Small intestine (tissue), 7 donors: Measurements from ENCODE around the gene C22orf39. TPM values are rescaled to one million over a fixed set of nuclear protein-coding genes. Genes with fewer than 3 reads are reported as not detected.

ENCODE experiments used
- DNase-seq, 2 donors: peaks; one replicate each; pipeline versions ENCODE4 v3.0.0 to v3.0.0-alpha.2; 2013
- FAIRE-seq: peaks from 2 replicates; lab custom pipeline; 2012; peaks lifted over from hg19 to GRCh38; lab: Jason Lieb, UNC
- H3K27ac ChIP-seq, 3 donors: one replicate each; pipeline ENCODE4 v1.5.1; 2013; ENCODE audit warnings: low read length in 2 of 3, mild to moderate bottlenecking in 2 of 3, control low read depth in 1 of 3, inconsistent platforms in 1 of 3, low read depth in 1 of 3, moderate library complexity in 1 of 3
- H3K27me3 ChIP-seq, 3 donors: one replicate each; pipeline ENCODE4 v1.6.1; 2013; ENCODE audit warnings: low read length in 3 of 3, inconsistent platforms in 1 of 3; ENCODE audit not compliant: control insufficient read depth in 3 of 3, insufficient read depth in 3 of 3
- H3K36me3 ChIP-seq, 3 donors: one replicate each; pipeline ENCODE4 v1.6.1; 2013; ENCODE audit warnings: low read length in 3 of 3, inconsistent platforms in 1 of 3, low read depth in 1 of 3, mild to moderate bottlenecking in 1 of 3, moderate library complexity in 1 of 3; ENCODE audit not compliant: control insufficient read depth in 3 of 3, insufficient read depth in 2 of 3
- H3K4me1 ChIP-seq, 3 donors: one replicate each; pipeline ENCODE4 v1.6.1; 2013; ENCODE audit warnings: low read length in 2 of 3, inconsistent platforms in 1 of 3, low read depth in 1 of 3, mild to moderate bottlenecking in 1 of 3, moderate library complexity in 1 of 3; ENCODE audit not compliant: control insufficient read depth in 3 of 3, insufficient read depth in 2 of 3
- H3K4me3 ChIP-seq, 3 donors: one replicate each; pipeline ENCODE4 v1.5.1; 2013; ENCODE audit warnings: low read length in 3 of 3, control low read depth in 1 of 3, inconsistent platforms in 1 of 3, low read depth in 1 of 3, mild to moderate bottlenecking in 1 of 3, moderate library complexity in 1 of 3
- H3K9me3 ChIP-seq, 2 donors: one replicate each; pipeline ENCODE4 v1.6.1; 2013; ENCODE audit warnings: low read depth in 1 of 2, low read length in 1 of 2; ENCODE audit not compliant: control insufficient read depth in 2 of 2, insufficient read depth in 1 of 2
- WGBS, 3 donors: extraction: QIAGEN DNeasy Blood & Tissue Kit; methylation state at CpG; one replicate each; pipeline ENCODE4 v1.1.7; 2013; 5-methylcytosine and 5-hydroxymethylcytosine counted together
- polyA plus RNA-seq, 4 donors: library from polyadenylated mRNA; stranded (reverse) in 3 of 4; unstranded in 1 of 4; fragments of 200-250 nt in 3 of 4; fragments of 120-200 nt in 1 of 4; gene quantifications; one replicate each; pipeline versions ENCODE4 v1.2.1 to v1.2.3, GENCODE V29; 2013
- donor health status: healthy with polysubstance abuse.
- donor health status: control.
- donor health status: control.
- donor health status: Bipolar disorder and iron deficiency.
- donor health status: healthy.

C22orf39 gene
- polyA plus RNA-seq, 4 donors = 28.6 to 32.2 (median 29.4) TPM

GRCh38 chr22:19472233-19472632 is 24.7 kb upstream of the C22orf39 start:
- no peak for FAIRE-seq

GRCh38 chr22:19471572-19471971 is 24.1 kb upstream of the C22orf39 start:
- FAIRE-seq (no peak), DNase-seq (no peak)
- WGBS, 3 donors = 90 to 96% (median 91%) methylated on average over 11 of the region's 11 CpGs
- Histone ChIP-seq H3K4me3 (no peak overlapping the region), H3K36me3 (peaks cover 23 to 83% (median 35%) of the 10 kb centered on the region in 3 donors), H3K27ac (no peak overlapping the region), H3K27me3 (no peaks in the 10 kb centered on the region), H3K9me3 (no peaks in the 10 kb centered on the region), H3K4me1 (no peaks in the 10 kb centered on the region)

More at GRCh38 chr22:19472233-19472632, 24.7 kb upstream of the C22orf39 start:
- H3K9me3 ChIP-seq = no peaks in the 10 kb centered on the region
- no peaks in the 10 kb centered on the region for H3K4me1 ChIP-seq
- WGBS, 3 donors = 93 to 95% (median 94%) methylated on average over 8 of the region's 8 CpGs
- H3K27me3 ChIP-seq = no peaks in the 10 kb centered on the region
- DNase-seq = no peak
- no peak overlapping the region for H3K4me3 ChIP-seq
- no peak overlapping the region for H3K27ac ChIP-seq
- peaks cover 23 to 77% (median 30%) of the 10 kb centered on the region in 3 donors for H3K36me3 ChIP-seq

- H3K27ac ChIP-seq = no peak overlapping the region
- no peak overlapping the region for H3K4me3 ChIP-seq
- peaks cover 28 to 89% (median 41%) of the 10 kb centered on the region in 3 donors for H3K36me3 ChIP-seq
- no peaks in the 10 kb centered on the region for H3K9me3 ChIP-seq
- DNase-seq (no peak), FAIRE-seq (no peak)
- H3K4me1 ChIP-seq = no peaks in the 10 kb centered on the region
- 92 to 98% (median 95%) methylated on average over 2 of the region's 2 CpGs for WGBS, 3 donors
- H3K27me3 ChIP-seq = no peaks in the 10 kb centered on the region
These were observed 22.5 kb upstream of the C22orf39 start for GRCh38 chr22:19470010-19470409.

GRCh38 chr22:19469421-19469820 is 21.9 kb upstream of the C22orf39 start:
- DNase-seq = no peak
- Histone ChIP-seq H3K27ac (no peak overlapping the region), H3K4me3 (no peak overlapping the region), H3K4me1 (no peaks in the 10 kb centered on the region), H3K36me3 (peaks cover 23 to 88% (median 46%) of the 10 kb centered on the region in 3 donors), H3K27me3 (no peaks in the 10 kb centered on the region), H3K9me3 (no peaks in the 10 kb centered on the region)
- WGBS, 3 donors = 94 to 97% (median 96%) methylated on average over 7 of the region's 7 CpGs
- FAIRE-seq = no peak

GRCh38 chr22:19467912-19468311 is 20.4 kb upstream of the C22orf39 start:
- WGBS, 3 donors = 93 to 100% (median 98%) methylated on average over 6 of the region's 6 CpGs
- Histone ChIP-seq H3K4me3 (no peak overlapping the region), H3K4me1 (no peaks in the 10 kb centered on the region), H3K27me3 (no peaks in the 10 kb centered on the region), H3K9me3 (no peaks in the 10 kb centered on the region), H3K27ac (no peak overlapping the region), H3K36me3 (peaks cover 15 to 78% (median 41%) of the 10 kb centered on the region in 3 donors)
- no peak for FAIRE-seq
- no peak for DNase-seq

- no peaks in the 10 kb centered on the region for H3K9me3 ChIP-seq
- no peak overlapping the region for H3K27ac ChIP-seq
- H3K36me3 ChIP-seq = peaks cover 9 to 74% (median 41%) of the 10 kb centered on the region in 3 donors
- H3K4me1 ChIP-seq = no peaks in the 10 kb centered on the region
- 95 to 96% (median 95%) methylated on average over 9 of the region's 9 CpGs for WGBS, 3 donors
- H3K27me3 ChIP-seq = no peaks in the 10 kb centered on the region
- DNase-seq (no peak), FAIRE-seq (no peak)
- H3K4me3 ChIP-seq = no peak overlapping the region
These were observed 19.6 kb upstream of the C22orf39 start for GRCh38 chr22:19466848-19467752.

GRCh38 chr22:19466126-19466716 is 18.7 kb upstream of the C22orf39 start:
- Histone ChIP-seq H3K4me3 (no peak overlapping the region), H3K27ac (no peak overlapping the region), H3K27me3 (no peaks in the 10 kb centered on the region), H3K4me1 (no peaks in the 10 kb centered on the region), H3K9me3 (no peaks in the 10 kb centered on the region), H3K36me3 (peaks cover 9 to 65% (median 41%) of the 10 kb centered on the region in 3 donors)
- DNase-seq (no peak), FAIRE-seq (no peak)
- WGBS, 3 donors = 87 to 93% (median 91%) methylated on average over 14 of the region's 14 CpGs

GRCh38 chr22:19464975-19465374 is 17.5 kb upstream of the C22orf39 start:
- Histone ChIP-seq H3K36me3 (peaks cover 9 to 60% (median 37%) of the 10 kb centered on the region in 3 donors), H3K9me3 (no peaks in the 10 kb centered on the region), H3K4me1 (no peaks in the 10 kb centered on the region), H3K27me3 (no peaks in the 10 kb centered on the region), H3K27ac (no peak overlapping the region), H3K4me3 (no peak overlapping the region)
- DNase-seq (no peak), FAIRE-seq (no peak)
- WGBS, 3 donors = 82 to 89% (median 83%) methylated on average over 4 of the region's 4 CpGs
